MM.1S (cell line): ENCODE results near the gene SESTD1.

Source experiments
- CTCF ChIP-seq: fragments of 300-600 bp; sonication (generic); IDR thresholded peaks from 2 replicates; pipeline ENCODE4 v1.5.1; 2016; ENCODE audit warnings: antibody characterized with exemption, low read length, mixed read lengths
- EZH2 ChIP-seq: fragments of 300-600 bp; sonication (generic); optimal IDR thresholded peaks from 2 replicates; pipeline ENCODE3; 2017; ENCODE audit warnings: low read depth, mild to moderate bottlenecking, antibody characterized with exemption, low read length, mixed read lengths
- EZH2phosphoT487 ChIP-seq: fragments of 300-600 bp; sonication (generic); IDR thresholded peaks from 2 replicates; pipeline ENCODE4 v1.6.1; 2018; ENCODE audit warnings: antibody characterized with exemption, low read length

GRCh38 chr2:179233626-179234430 lies 30.8 kb downstream of the SESTD1 start:
- no peak for TF ChIP-seq CTCF
- no peak for TF ChIP-seq EZH2
- TF ChIP-seq EZH2phosphoT487, result no peak
